ENCODE results near the gene GRHL3.

GRHL3 gene

DNA sequence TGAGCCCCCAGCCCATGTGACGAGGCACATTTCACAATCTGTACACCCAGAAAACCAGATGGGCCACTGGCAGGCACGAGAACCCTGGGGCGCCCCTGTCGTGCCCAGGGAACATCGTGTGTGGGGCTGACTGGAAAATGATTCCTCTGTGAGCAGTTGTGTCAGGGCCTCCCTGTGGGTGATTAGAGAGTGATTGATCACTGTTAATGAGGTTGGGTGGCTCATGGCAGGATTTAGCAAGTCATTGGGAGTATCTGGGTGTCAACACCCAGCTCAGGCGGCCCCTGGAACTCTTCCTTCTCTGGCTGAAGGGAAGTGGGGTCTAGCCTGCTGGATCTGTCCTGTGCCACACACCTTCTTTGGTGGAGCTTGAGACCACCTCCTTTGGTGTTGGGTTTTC, 5.7 kb downstream of the GRHL3 start:
- Histone ChIP-seq H3K27ac (no peak overlapping the region), H3K36me3 (ENCODE audit: insufficient read depth, low read length) (no peaks in the 10 kb centered on the region), H3K4me3 (no peak overlapping the region), H3K9me3 (ENCODE audit: low read depth, low read length) (no peaks in the 10 kb centered on the region), H3K9ac (ENCODE audit: insufficient read length) (no peak overlapping the region)
- DNase-seq (ENCODE audit: low read depth, low spot score) = no peak
- TF ChIP-seq POLR2AphosphoS5 (IDR thresholded peaks at IDR 0.05; ENCODE audit: borderline replicate concordance, low read depth, low read length) = no peak
- TF ChIP-seq FOXP2 (optimal IDR thresholded peaks at IDR 0.05; ENCODE audit: control extremely low read depth, extremely low read length, insufficient read depth) = no peak
- no peak for TF ChIP-seq EZH2 (IDR thresholded peaks at IDR 0.05)

DNA sequence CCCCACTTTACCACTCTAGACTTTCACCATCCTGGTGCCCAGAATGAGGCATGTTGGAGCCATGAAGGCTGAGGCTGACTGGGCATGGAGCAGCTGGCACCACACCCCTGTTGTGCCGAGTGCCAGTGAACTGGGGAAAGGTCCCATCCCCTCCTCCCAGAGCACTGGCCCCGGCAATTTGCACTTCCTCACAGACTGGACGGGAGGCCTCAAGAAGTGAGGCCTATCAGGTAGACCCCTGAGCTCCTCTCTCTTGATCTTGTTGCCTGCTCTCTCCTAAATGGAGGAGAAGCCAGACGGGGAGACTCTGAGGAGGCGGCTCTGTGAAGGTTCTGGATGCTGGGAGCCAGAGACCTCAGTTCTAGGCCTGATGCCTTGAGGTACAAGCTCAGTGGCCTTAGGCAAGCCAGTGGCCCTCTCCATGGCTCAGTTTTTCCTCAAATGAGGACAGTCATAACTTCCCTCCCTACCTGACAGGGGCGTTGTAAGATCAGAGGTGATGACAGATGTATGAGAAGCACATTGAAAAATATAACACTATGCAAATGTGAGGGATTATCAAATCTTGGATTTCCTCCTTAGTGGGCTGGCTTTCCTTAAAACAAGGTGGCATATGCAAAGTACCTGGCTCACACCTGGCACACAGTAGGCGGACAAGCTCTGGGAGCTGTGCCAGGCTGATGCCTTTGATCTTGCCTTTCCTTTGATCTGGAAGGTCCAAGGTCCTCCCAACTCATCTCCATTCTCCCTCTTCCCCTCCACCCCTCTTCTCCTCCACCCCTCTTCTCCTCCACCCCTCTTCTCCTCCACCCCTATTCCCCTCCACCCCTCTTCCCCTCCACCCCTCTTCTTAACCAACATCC, 6.7 kb downstream of the GRHL3 start:
- Histone ChIP-seq H3K4me3 (no peak overlapping the region), H3K27ac (no peak overlapping the region), H3K9me3 (ENCODE audit: low read depth, low read length) (no peaks in the 10 kb centered on the region), H3K36me3 (ENCODE audit: insufficient read depth, low read length) (no peaks in the 10 kb centered on the region), H3K9ac (ENCODE audit: insufficient read length) (no peak overlapping the region)
- TF ChIP-seq EZH2 (IDR thresholded peaks at IDR 0.05) = no peak
- TF ChIP-seq POLR2AphosphoS5 (IDR thresholded peaks at IDR 0.05; ENCODE audit: borderline replicate concordance, low read depth, low read length) = no peak
- no peak for TF ChIP-seq FOXP2 (optimal IDR thresholded peaks at IDR 0.05; ENCODE audit: control extremely low read depth, extremely low read length, insufficient read depth)
- DNase-seq (ENCODE audit: low read depth, low spot score) = no peak

DNA sequence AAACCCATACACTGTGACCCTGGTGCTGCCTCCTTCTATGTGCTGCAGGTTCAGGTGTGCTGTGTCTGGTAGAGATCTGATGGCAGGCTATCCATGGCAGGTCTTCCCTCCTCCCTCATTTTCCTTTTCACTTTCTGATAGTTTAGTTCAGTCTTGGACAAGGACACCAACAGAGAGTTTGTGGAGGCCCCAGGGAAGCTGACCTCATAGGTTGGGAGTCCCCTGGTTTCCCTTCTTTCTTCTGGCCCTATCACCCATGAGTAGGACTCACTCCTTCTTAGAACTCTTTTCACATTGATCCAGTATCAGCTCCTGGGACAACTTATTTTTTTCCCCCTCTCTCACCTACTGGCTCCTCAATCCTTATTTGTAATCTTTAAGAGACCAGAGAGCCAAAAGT, 8.3 kb downstream of the GRHL3 start:
- no peak overlapping the region for H3K4me3 ChIP-seq
- no peak overlapping the region for H3K9ac ChIP-seq (ENCODE audit: insufficient read length)
- no peak for DNase-seq (ENCODE audit: low read depth, low spot score)
- no peak for TF ChIP-seq POLR2AphosphoS5 (IDR thresholded peaks at IDR 0.05; ENCODE audit: borderline replicate concordance, low read depth, low read length)
- H3K27ac ChIP-seq = no peak overlapping the region
- H3K36me3 ChIP-seq (ENCODE audit: insufficient read depth, low read length) = peaks cover 11% of the 10 kb centered on the region; the same call in 1 of the 2 replicates
- no peaks in the 10 kb centered on the region for H3K9me3 ChIP-seq (ENCODE audit: low read depth, low read length)

DNA sequence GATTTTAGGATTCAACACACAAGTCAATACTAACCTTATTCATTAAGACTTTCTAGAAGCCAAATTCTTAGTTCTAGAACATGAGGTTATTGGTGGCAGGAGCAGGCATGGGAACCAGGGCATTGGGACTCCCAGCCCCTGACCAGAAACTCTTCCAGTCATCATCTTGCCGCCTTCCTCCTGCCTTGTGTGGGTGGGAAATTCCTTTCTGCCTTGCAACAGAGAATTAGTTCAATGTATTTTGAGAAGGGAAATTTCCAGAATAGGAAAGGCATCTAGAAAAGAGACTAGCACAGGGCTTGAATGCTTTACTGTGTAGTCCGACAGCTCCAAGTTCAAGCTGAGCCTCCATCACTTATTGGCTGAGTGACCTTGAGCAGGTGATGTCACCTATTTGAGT, 8.7 kb downstream of the GRHL3 start:
- H3K4me3 ChIP-seq = no peak overlapping the region
- TF ChIP-seq FOXP2 (optimal IDR thresholded peaks at IDR 0.05; ENCODE audit: control extremely low read depth, extremely low read length, insufficient read depth) (no peak), POLR2AphosphoS5 (IDR thresholded peaks at IDR 0.05; ENCODE audit: borderline replicate concordance, low read depth, low read length) (no peak), EZH2 (IDR thresholded peaks at IDR 0.05) (no peak)
- DNase-seq (ENCODE audit: low read depth, low spot score) = no peak
- no peak overlapping the region for H3K27ac ChIP-seq
- H3K9me3 ChIP-seq (ENCODE audit: low read depth, low read length) = no peaks in the 10 kb centered on the region
- H3K36me3 ChIP-seq (ENCODE audit: insufficient read depth, low read length) = peaks cover 11% of the 10 kb centered on the region; the same call in 1 of the 2 replicates
- H3K9ac ChIP-seq (ENCODE audit: insufficient read length) = no peak overlapping the region

DNA sequence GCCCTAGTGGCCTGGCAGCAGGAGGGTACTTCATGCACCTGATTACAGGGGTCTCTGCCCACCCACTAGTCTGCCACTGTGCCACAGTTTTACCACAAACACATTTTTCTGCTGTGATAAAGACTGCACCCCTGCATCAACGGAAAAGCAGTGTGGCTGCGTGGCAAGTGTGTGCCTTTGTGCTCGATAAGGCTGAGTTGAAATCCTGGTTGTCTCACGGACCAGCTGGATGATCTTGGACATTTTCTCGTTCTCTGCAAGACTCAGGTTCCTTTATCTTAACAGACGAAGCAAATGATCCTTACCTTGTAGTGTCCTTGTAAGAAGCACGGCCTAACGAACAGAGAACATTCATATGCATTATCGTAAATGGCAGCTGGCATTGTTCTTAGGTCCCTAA, 10.2 kb downstream of the GRHL3 start:
- no peak overlapping the region for H3K4me3 ChIP-seq
- no peaks in the 10 kb centered on the region for H3K9me3 ChIP-seq (ENCODE audit: low read depth, low read length)
- H3K36me3 ChIP-seq (ENCODE audit: insufficient read depth, low read length) = peaks cover 11% of the 10 kb centered on the region; the same call in 1 of the 2 replicates
- TF ChIP-seq EZH2 (IDR thresholded peaks at IDR 0.05) (no peak), FOXP2 (optimal IDR thresholded peaks at IDR 0.05; ENCODE audit: control extremely low read depth, extremely low read length, insufficient read depth) (no peak), POLR2AphosphoS5 (IDR thresholded peaks at IDR 0.05; ENCODE audit: borderline replicate concordance, low read depth, low read length) (no peak)
- H3K27ac ChIP-seq = peak overlapping the region; percentile 99
- no peak for DNase-seq (ENCODE audit: low read depth, low spot score)
- H3K9ac ChIP-seq (ENCODE audit: insufficient read length) = peak overlapping the region; percentile 66

DNA sequence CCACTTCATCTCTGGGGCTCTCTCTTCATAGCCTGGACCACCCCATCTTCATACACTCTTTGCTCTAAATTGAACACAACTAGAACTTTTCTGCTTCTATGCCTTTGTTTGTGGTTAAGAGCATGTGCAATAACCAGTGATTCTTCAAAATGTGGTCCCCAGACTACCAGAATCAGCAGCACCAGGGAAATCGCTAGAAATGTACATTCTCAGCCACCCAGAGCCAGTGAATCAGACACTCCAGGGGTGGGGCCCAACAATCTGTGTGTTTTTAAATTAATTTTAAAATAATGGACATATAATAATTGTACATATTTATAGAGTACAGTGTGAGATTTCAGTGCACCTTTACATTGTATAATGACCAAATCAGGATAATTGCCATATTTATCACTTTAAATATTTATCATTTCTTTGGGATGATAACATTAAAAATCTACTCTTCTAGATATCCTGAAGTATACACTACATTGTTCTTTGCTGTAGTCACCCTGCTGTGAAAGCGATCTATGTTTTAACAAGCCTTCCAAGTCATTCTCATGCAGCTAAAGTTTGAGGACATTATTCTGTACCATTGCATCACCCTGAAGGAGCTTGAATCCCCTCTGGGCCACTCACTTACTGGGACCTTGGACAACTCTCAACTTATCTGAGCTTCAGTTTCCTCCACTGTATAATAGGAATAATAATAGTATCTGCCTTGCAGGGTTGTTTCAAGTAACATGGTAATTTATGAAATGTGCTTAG, 10.8 kb downstream of the GRHL3 start:
- Histone ChIP-seq H3K9me3 (ENCODE audit: low read depth, low read length) (no peaks in the 10 kb centered on the region), H3K27ac (peak overlapping the region; percentile 99), H3K4me3 (peak overlapping the region; percentile 60), H3K36me3 (ENCODE audit: insufficient read depth, low read length) (peaks cover 11% of the 10 kb centered on the region; the same call in 1 of the 2 replicates), H3K9ac (ENCODE audit: insufficient read length) (peak overlapping the region; percentile 66)
- TF ChIP-seq FOXP2 (optimal IDR thresholded peaks at IDR 0.05; ENCODE audit: control extremely low read depth, extremely low read length, insufficient read depth) = no peak
- no peak for TF ChIP-seq EZH2 (IDR thresholded peaks at IDR 0.05)
- TF ChIP-seq POLR2AphosphoS5 (IDR thresholded peaks at IDR 0.05; ENCODE audit: borderline replicate concordance, low read depth, low read length) = no peak; the same call in 1 of the 2 replicates
- DNase-seq (ENCODE audit: low read depth, low spot score) = peak; percentile 92

DNA sequence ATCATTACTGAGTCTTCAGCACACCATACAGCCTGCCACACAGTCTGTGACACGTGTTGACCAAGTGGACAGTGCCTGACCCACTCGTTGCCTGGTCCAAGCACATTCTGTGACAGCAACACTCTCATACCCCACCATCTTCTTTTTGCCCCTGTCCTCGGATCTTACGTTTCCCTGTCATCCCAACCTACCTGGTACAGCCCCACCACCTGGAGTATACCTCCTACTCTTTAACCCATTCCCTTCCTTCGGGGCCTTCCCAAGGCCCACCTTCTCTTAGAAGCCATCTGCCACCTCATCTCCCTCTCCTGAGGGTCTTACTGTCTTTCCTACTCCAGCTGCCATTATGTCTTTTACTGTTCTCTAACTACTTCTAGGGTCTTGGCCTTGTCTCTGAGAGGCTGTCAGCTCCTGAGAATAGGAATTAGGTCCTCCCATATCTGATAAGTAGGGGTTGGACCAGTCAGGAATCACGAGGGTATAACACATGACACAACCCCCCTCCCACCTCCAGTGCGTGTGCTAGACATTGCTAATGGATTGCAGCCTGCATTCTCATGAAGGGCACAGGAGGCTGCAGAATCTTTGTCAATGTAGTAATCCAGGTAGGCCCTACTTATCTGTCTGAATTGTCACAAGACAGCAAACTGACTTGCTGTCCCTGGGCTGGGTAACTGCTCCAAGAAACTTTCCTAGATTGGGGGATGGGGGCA, 13.0 kb downstream of the GRHL3 start:
- no peak for TF ChIP-seq POLR2AphosphoS5 (IDR thresholded peaks at IDR 0.05; ENCODE audit: borderline replicate concordance, low read depth, low read length)
- no peak for TF ChIP-seq EZH2 (IDR thresholded peaks at IDR 0.05)
- no peak overlapping the region for H3K4me3 ChIP-seq
- peaks cover 11% of the 10 kb centered on the region; the same call in 1 of the 2 replicates for H3K36me3 ChIP-seq (ENCODE audit: insufficient read depth, low read length)
- DNase-seq (ENCODE audit: low read depth, low spot score) = no peak
- H3K27ac ChIP-seq = no peak overlapping the region
- H3K9ac ChIP-seq (ENCODE audit: insufficient read length) = no peak overlapping the region
- no peaks in the 10 kb centered on the region for H3K9me3 ChIP-seq (ENCODE audit: low read depth, low read length)

DNA sequence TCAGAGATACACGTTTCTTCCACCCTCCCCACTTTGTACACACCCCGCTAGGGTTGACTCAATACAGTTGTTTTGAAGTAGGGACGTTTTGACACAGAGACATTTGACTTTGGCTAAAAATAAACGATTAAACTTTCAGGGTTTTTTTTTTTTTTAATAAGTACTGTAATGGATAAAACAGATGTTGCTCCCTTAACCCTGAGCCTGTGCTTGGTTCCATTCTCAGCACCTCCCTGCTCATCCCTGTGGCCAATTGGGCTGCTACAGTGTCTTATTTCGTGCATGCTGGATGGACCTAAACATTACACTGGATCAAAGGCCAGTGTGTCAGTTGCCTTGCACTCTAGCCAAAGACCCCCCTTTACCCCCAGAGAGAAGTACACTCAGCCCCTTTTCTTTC, 16.9 kb downstream of the GRHL3 start:
- Histone ChIP-seq H3K27ac (no peak overlapping the region), H3K36me3 (ENCODE audit: insufficient read depth, low read length) (peaks cover 11% of the 10 kb centered on the region; the same call in 1 of the 2 replicates), H3K4me3 (no peak overlapping the region), H3K9ac (ENCODE audit: insufficient read length) (no peak overlapping the region), H3K9me3 (ENCODE audit: low read depth, low read length) (no peaks in the 10 kb centered on the region)
- DNase-seq (ENCODE audit: low read depth, low spot score) = no peak
- no peak for TF ChIP-seq POLR2AphosphoS5 (IDR thresholded peaks at IDR 0.05; ENCODE audit: borderline replicate concordance, low read depth, low read length)
- TF ChIP-seq FOXP2 (optimal IDR thresholded peaks at IDR 0.05; ENCODE audit: control extremely low read depth, extremely low read length, insufficient read depth) = no peak
- no peak for TF ChIP-seq EZH2 (IDR thresholded peaks at IDR 0.05)

Measured in SK-N-MC (cell line).